Stimulated activated CD4-positive, alpha-beta T cell treated with anti-CD3 and anti-CD28 coated beads, TNF-alpha, amount 100 ng/mL, for 24 hours (primary cell): ENCODE results near the gene SPACA4.

Experiments
- DNase-seq, 3 experiments: peaks; one replicate each; pipeline ENCODE4 v3.0.0-alpha.2; 2020; ENCODE audit warnings: low read depth in 3 of 3

SPACA4 gene

GRCh38 chr19:48596679-48597465, 9.7 kb upstream of the SPACA4 start:
- no peak for DNase-seq

- DNase-seq = no peak
Measured at GRCh38 chr19:48598996-48599700, 7.4 kb upstream of the SPACA4 start.

GRCh38 chr19:48600679-48601417, 5.7 kb upstream of the SPACA4 start:
- no peak for DNase-seq

GRCh38 chr19:48603001-48603400, 3.5 kb upstream of the SPACA4 start:
- DNase-seq = no peak

GRCh38 chr19:48603449-48603848, 3.1 kb upstream of the SPACA4 start:
- DNase-seq = no peak

- no peak for DNase-seq
Measured at GRCh38 chr19:48603850-48604249, 2.7 kb upstream of the SPACA4 start.

- DNase-seq = no peak
Measured at GRCh38 chr19:48607359-48607755, 815 bp downstream of the SPACA4 start.

GRCh38 chr19:48608798-48609263, 2.3 kb downstream of the SPACA4 start:
- DNase-seq = no peak

GRCh38 chr19:48609571-48610108, 3.1 kb downstream of the SPACA4 start:
- no peak for DNase-seq

GRCh38 chr19:48611872-48612271, 5.3 kb downstream of the SPACA4 start:
- DNase-seq = no peak

- no peak for DNase-seq
Measured at GRCh38 chr19:48613024-48613851, 6.7 kb downstream of the SPACA4 start.

- no peak for DNase-seq
Measured at GRCh38 chr19:48613852-48614435, 7.4 kb downstream of the SPACA4 start.

- DNase-seq = no peak
Measured at GRCh38 chr19:48614436-48615230, 8.1 kb downstream of the SPACA4 start, which contains the start of gene FAM83E. FAM83E (minus strand) TSS chr19:48615076; CDS start chr19:48613372, 1,704 bp downstream.

- no peak for DNase-seq
Measured at GRCh38 chr19:48615231-48616040, 8.9 kb downstream of the SPACA4 start.

- no peak for DNase-seq
Measured at GRCh38 chr19:48616041-48616436, 9.5 kb downstream of the SPACA4 start.

- DNase-seq = no peak
Measured at GRCh38 chr19:48616491-48617056, 10.0 kb downstream of the SPACA4 start.

GRCh38 chr19:48617146-48617937, 10.8 kb downstream of the SPACA4 start:
- no peak for DNase-seq
